NCI-H1092 treated with DMSO at 0.1 percent for 48 hours (cell line): Measurements from ENCODE around the gene RABGEF1.
A peak's percentile ranks its signal among the peaks of the same experiment; 100 is the strongest.
"Not testable (repeated sequence)": the region's sequence is repeated elsewhere in the genome, so short reads cannot be mapped to it uniquely, and the experiment has no call there.

ENCODE experiments used
- DNase-seq: peaks from one replicate; lab custom pipeline; 2025; lab: John Stamatoyannopoulos, UW

The RABGEF1 gene

DNA sequence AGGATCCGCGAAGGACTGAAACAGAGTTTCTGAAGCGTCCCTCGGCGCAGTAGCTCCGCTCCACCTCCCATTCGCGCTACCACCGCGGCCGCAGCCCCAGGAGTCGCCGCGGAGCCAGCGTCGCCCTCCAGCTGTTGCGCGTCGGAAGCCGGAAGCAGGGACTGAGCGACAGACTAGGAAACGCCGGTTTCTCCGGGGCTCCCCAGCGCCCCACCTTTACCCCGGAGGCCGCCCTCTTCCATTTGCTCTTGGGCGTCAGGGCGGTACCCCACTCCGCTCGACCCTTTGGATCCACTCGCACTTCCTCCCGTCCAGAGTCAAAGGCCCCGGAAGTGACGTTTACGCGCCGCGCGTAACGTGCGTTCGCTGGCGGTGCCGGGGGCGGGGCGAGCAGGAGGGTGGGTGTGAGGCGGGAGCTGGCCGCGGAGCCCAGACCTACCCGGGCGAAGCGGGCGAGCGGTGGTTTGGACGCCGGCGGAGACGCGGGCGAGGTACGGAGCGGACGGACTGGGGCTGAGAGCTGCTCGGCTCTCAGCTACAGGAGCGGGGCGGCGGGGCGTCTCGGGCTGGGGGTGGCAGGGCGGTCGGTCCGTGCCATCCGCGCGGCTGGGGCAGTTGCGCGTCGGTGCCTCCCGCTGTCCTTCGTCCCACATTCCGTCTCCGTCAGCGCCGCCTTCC, at the start of gene RABGEF1:
Gene RABGEF1 (plus strand): TSS at position 432 of the 678 bp plus-strand sequence. CDS start 31,167 bp downstream, outside the sequence.
- DNase-seq = peak; percentile 96

DNA sequence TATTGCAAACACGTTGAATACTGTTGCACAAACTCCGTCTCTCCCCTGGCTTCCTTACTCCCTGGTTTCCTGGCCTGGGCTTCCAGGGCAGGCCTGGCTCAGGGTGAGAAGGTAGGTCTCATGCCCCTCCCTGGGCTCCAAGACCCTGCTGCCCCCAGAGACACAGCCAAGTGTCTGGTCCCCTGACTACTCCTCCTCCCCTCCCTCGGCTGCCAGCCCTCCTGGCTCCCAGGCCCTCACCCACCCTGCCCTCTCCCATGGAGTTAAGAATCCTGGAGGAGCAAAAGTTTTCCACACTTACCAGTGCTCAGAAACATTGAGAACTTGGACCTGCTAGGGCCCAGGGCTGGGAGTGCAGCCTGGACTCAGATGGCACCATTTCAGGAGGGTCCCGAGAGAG, 47.2 kb upstream of the RABGEF1 start:
- DNase-seq = no peak

DNA sequence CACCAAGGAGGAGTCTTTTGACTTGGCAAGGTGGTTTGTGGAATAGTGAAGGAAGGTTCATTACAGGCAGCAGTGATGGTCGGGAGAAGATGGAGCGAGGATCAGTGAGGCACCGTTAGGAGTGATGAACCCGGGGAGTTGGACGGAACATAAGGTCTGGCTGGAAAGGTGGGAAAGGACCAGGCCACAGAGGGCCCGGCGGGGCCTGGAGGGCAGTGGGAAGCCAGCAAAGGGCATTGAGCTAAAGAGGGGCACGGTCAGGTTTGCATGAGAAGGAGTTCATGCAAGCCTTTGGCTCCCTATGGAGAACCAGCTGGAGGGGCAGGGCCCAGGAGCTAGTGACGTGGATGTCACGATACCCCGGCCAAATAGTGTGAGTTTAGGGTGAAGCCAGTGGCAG, 46.2 kb upstream of the RABGEF1 start:
- no peak for DNase-seq

DNA sequence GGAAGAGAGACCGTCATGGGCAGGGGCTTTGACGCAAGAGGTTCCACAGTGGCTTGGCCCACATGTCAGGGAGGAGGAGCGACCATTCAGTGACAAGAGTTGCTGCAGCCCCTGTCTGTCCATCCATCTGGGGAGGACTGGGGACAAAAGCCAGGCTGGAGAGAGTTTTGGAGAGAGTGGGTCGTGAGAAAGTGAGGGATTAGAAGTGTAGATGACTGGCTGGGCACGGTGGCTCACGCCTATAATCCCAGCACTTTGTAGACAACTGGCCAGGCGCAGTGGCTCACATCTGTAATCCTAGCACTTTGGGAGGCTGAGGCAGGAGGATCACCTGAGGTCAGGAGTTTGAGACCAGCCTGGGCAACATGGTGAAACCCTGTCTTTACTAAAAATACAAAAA, 45.1 kb upstream of the RABGEF1 start:
- DNase-seq = not testable (repeated sequence)

DNA sequence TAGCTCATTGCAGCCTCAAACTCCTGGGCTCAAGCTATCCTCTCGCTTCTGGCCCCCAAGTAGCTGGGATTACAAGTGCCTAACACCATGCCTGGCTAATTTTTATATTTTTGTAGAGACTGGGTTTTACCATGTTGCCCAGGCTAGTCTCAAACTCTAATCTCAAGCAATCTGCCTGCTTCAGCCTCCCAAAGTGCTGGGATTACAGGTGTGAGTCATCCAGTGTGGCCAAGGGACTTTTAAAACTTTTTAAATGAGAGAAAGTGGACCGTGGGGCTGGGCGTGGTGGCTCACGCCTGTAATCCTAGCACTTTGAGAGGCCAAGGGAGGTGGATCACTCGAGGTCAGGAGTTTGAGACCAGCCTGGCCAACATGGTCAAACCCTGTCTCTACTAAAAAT, 44.4 kb upstream of the RABGEF1 start:
- DNase-seq = not testable (repeated sequence)

DNA sequence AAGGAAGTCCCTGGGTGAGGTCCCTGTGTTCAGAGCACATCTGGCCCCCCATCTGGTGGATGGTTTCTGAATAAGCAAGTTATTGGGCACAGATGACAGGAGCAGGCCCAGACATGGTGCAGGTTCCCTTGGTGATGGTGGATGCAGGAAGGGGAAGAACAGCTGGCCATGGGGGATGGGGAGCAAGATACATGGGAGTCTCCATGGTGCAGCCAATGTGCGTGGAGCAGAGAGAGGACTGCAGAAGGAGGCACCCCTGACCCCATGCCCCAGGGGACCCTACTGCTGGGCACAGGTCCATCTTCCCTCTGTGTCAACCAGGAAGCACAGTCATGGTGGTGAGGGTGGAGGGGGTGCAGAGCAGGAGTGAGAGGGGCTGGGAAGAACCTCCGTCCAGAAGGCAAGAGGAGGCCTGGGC, 43.8 kb upstream of the RABGEF1 start:
- no peak for DNase-seq

DNA sequence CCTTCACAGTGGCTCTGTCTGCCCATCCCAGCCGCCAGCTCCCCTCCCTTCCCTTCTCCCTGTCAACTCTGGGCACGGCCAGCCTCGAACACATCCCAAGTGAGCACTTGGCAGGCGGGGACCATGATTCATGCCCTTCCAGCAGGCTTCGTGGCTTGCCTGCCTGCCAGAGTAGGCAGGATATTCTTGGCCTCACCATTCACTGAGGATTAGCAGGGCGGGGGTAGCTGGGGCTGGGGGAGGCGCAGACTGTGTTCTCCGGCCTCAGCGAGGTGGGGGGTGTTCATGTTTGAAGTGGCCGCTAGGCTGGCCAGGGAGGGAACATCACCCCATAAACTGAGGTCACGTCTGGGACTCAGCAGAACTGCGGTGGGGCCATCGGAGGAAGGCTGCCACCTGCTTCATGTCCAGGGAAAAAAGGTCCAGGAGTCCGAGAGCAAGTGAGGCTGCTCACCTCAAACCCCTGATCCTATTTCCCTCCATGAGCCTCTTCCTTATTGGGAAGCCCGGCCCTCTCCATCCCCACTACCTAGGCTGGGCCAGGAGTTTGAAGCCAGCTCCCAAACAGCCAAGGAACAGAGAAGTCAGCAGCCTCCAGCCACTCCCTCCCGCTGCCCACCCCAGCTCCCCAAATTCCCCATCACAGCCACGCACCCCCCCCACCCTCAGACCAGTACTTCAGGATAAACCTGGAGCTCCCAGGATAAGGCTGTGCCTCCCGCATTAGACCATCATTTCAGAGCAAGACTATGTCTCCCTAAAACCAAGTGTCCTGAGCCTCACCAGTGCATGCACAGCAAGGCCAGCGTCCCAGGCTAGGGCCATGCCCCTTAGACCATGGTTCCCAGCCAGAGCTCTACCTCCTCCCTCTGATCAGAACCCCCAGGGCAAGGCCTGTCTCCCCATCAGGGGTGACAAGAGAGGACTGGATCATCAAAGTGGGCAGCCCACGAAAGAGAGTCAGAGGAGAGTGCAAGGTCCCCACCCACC, 42.8 kb upstream of the RABGEF1 start:
- DNase-seq = no peak

DNA sequence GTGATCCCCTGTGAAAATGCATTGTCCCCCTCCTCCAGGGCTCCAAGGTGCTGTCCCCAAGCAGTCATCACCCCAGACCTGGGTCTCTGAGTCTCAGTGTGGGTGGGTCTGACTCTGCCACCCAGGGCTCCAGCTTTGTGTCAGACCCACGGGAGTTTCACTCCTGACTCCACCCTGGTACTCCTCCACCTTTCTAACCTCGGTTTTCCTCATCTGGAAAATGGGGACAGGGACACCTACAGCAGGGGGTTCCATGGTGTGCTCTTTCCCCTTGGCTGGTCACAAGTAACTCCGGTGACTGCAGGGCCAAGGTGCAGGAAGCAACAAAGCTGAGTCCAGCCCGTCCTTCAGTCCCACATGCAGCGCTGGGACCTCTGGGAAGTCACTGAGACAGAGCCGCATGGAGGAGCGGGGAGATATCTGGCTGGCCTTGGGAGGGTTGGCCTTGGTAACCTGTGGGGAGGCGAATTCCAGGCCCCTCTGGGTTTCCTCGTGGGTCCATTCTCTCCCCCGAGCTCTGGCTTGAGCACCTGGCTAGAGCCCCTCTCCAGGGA, 41.8 kb upstream of the RABGEF1 start:
- DNase-seq = no peak

DNA sequence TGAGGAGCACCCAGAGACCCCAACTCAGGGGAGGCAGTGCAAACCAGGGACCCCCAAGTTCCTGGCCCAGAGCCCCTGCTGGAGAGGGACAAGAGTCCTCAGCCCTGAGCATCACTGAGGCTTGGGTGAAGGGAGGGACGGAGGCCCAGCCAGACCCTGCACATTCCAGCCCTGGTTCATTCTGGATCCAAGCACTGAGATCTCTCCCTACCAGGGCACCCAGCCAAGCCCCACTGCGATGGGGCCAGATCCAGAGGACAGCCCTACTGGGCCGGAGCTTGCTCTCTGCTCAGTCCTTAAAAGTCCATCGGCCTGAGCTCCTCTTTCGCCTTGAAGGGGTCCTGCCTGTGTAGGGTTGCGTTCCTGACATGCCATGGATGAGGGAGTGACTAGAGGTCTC, 40.5 kb upstream of the RABGEF1 start:
- DNase-seq = no peak

DNA sequence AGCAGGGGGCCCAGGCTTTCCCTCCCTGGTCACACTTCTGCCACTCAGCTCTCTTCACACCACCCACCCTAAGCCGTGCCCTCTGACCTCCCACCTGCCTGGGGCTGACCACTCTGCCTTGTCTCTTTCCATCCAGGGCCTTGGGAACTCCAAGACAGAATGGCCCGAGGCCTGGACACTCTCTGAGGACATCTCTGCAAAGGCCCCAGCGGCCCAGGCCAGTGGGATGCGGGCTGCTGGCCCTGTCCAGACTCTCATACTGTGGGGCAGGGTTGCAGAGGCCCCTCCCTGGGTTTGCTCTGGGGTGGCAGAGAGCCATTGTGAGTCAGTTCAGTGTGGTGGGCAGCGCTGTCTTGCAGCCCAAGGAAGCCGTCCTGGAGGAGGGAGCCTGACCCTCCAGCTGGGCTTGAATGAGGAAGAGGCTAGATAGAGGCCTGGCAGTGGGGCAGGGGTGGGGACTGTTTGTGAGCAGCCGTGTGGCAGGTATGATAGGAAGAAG, 39.9 kb upstream of the RABGEF1 start:
- DNase-seq = no peak

DNA sequence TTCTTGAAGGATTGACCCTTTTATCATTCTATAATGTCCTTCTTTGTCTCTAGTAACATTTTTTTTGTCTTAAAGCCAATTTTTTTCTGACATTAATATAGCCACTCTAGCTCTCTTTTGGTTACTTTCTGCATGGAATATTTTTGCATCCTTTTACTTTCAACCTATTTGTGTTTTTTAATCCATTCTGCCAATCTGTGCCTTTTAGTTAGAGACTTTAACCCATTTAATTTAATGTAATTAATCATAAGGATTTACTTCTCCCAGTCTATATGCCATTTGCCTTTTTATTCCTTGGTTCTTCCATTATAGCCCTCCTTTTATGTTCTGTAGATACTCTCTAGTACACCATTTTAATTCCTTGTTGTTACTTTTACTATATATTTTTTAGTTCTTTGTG, 32.7 kb upstream of the RABGEF1 start:
- no peak for DNase-seq

DNA sequence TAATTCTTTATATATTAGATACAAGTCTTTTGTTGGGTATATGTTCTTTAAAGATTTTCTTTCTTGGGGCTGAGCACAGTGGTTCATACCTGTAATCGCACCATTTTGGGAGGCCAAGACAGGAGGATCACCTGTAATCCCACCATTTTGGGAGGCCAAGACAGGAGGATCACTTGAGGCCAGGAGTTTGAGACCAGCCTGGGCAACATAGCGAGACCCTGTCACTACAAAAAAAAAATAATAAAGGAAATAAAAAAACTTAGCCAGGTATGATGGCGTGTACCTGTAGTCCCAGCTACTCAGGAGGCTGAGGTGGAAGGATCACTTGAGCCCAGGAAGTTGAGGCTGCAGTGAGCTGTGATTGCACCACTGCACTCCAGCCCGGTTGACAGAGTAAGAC, 29.8 kb upstream of the RABGEF1 start:
- DNase-seq = not testable (repeated sequence)

DNA sequence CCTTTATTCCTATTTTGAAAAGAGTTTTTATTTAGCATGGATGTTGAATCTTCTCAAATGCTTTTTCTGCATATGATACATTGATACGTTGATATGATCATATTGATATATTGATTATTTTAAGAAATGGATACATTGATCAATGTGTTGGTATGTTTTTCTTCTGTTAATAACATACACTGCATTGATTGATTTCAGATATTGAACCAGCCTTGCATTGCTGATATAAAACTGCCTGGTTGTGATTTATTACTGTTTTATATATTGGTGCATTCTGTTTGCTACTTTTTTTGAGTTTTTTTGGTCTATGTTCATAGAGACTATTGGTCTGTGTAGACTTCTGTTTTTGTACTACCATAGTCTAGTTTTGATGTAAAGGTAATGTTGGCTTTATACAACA, 26.8 kb upstream of the RABGEF1 start:
- no peak for DNase-seq

DNA sequence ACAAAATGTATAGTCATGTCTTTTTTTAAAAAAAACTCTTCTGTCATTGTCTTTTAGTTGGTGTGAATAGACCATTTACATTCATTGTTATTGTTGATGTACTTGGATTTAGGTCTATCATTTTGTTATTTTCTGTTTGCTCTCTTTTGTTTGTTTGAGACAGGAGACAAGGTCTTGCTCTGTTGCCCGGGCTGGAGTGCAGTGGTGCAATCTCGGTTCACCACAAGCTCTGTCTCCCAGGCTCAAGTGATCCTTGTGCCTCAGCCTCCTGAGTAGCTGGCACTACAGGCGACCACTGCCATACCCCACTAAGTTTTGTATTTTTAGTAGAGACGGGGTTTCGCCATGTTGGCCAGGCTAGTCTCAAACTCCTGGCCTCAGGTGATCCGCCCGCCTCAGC, 23.9 kb upstream of the RABGEF1 start:
- DNase-seq = not testable (repeated sequence)

DNA sequence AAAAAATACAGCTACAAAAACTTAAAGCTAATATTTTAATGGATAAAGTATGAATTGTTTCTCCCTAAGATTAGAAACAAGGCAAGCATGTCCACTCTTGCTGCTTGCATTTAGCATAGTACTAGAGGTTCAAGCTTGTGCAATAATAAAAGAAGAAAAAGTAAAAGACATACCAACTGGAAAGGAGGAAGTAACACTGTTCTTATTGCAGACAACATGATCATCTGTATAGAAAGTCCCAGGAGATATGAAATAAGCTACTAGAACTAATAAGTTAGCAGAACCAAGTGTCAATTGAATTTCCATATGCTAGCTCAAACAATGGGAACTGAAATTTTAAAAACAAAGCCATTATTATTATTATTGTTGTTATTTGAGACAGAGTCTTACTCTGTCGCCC, 20.0 kb upstream of the RABGEF1 start:
- no peak for DNase-seq

DNA sequence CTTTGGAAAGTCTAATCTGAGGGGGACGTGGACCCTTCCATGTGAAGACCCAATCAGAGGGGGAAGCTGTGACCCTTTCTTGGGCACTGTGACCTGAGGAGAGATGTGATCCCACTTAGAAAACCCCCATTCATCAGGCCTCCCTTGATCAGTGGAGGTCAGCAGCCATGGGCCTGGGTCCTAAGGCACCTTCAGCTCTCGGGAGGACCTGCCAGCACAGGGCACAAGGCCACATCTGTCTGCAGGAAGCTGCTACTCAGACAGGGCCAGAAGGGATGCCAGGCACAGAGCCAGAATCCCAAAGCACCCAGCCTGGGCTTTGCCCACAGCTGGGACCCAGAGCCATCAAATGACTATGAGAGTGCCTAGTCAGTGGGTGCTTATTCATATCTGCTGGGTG, 14.7 kb upstream of the RABGEF1 start:
- DNase-seq = no peak

DNA sequence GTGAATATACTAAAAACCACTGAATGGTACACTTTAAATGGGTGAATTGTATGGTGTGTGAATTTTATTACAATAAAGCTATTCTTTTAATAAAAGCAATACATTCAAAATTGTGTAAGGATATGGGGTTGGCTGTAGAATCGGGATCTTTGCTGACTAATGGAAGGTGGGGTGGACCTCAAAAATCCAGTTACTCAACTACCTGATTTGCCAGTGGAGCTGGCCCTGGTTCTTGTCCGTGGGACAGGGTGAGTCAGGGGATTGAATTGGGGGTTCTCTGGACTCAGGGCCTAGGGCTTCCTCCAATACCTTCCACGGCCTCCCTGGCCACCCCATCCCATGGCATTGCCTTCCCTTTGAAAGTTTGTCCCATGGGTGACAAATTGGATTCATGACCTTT, 13.5 kb upstream of the RABGEF1 start:
- DNase-seq = no peak

DNA sequence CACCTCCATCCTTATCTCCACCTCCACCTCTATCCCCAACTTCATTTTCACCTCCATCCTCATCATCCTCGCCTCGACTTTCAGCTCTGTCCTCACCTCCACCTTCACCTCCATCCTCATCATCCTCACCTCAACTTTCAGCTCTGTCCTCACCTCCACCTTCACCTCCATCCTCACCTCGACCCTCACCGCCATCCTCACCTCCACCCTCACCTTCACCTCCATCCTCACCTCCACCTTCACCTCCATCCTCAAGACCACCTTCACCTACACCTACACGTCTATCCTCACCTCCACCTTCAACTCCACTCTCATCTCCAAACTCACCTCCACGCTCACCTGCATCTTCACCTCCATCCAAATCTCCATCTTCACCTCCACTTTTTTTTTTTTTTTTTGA, 12.0 kb upstream of the RABGEF1 start:
- no peak for DNase-seq

DNA sequence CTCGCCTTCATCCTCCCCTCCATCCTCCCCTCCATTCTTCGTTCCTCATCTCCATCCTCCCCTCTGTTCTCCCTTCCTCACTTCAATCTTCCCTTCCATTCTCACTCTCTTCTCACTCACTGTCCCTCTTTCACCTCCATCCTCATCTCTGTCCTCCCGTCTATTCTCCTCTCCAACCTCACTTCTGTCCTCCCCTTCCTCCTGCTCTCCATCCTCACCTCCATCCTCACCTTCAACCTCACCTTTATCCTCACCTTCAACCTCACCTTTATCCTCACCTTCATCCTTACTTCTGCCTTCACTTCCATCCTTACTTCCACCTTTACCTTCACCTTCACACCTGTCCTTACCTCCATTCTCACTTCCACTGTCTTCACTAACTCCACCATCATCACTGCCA, 11.3 kb upstream of the RABGEF1 start:
- no peak for DNase-seq

DNA sequence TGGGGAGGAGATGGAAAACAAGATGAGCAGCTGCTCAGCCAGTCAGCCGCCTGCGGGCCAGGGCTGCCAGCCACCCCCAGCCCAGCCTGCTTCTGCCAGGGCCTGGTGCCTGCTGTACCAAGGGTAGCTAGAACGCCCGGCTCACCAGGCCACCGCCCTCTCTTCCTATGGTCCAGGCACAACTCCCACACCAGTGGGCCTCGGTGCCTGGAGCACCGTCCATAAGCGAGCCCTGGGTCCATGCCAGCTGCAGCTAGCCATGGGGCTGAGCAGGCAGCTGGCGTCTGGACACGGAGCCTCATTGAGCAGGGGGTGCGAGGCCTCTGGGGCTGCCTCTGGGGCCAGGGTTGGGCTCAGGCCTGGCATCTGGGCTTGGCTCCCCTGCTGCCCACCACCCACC, 8.5 kb upstream of the RABGEF1 start:
- DNase-seq = no peak

DNA sequence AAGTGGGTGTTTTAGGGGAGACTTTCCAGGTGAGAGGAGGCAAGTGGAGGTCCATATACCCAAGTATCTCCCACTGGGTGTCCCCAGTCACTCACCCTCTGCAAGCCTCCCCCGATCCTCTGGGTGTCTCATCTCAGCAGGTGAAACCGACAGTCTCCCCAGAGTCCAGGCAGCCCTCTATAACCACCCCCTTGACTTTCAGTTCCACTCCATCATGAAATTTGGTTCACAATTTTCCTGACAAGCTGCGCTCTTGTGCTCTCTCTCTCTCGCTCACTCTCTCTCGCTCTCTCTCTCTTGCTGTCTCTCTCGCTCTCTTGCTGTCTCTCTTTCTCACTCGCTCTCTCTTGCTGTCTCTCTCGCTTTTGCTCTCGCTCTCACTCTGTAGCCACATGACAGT, 8.1 kb upstream of the RABGEF1 start:
- DNase-seq = no peak

DNA sequence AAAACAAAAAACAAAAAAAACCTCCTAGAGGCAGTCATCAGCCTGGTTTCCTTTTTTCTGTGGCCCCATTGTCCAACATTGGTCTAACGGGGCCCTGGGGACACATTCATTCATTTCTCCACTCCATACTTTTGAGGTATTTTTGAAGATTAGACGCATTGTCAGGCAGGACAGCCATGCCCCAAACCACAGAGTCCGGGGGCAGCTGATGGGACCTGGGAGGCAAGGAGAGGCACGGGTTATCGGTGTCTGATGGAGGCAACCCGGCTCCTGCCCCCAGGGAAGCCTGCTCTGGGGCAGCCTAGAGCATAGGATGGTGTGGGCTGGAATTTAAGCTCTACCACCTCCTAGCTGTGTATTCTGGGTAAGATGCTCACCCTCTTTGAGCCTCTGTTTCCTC, 6.5 kb upstream of the RABGEF1 start:
- DNase-seq = no peak

DNA sequence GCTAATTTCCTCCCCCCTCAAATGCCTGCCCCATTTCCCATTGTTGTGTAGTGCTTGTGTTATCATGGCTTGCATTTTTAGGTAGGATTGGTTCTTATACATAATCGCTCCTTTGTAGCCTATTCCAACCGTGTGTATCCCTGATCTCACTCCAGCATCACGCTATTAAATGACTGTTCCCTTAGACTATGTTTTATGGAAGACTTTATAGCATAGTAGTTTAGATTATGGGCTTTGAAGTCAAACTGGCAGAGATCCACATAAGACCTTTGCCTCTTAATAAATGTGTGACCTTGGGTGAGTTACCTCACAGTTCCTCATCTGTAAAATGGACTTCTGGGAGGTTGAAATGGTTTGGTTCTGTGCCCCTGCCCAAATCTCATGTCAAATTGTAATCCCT, 5.4 kb upstream of the RABGEF1 start:
- DNase-seq = no peak
